NCI-H774 (cell line): ENCODE data around the gene EP400.
"Not testable (repeated sequence)": the region's sequence is repeated elsewhere in the genome, so short reads cannot be mapped to it uniquely, and the experiment has no call there.

Source experiments
- DNase-seq: peaks from one replicate; lab custom pipeline; 2025; lab: John Stamatoyannopoulos, UW

Gene EP400

DNA sequence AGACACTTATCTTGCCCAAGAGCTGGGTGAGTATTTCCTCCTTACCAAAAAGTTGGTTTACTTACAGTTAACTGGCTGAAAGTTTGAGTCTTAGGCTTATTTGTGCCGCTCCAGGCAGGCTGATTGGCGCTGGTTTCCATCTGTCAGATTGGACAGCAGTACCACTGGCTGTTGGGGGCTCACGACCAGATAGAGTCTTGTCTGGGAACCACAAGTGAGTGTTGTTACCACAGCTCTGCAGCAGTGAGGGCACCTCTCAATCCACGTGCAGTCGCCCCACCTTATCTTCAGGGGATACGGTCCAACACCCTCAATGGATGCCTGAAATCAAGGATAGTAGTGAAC lies 135.5 kb downstream of the EP400 start:
- DNase-seq, result no peak

DNA sequence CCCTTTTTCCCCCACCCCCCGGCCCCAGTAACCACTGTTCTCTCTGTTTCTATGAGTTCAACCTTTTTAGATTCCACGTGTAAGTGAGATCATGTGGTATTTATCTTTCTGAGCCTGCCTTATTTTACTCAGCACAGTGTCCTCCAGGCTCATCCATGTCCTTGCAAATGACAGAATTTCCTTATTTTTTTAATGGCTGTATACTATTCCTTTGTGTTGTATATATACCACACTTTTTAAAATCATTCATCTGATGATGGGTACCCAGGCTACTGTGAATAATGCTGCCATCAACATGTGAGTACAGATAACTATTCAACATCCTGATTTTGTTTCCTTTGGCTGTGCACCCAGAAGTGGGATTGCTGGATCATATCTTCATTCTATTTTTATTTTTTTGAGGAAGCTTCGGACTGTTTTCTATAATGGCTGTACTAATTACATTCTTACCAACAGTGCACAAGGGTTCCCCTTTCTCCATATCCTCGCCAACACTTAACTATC lies 139.7 kb downstream of the EP400 start:
- no peak for DNase-seq

DNA sequence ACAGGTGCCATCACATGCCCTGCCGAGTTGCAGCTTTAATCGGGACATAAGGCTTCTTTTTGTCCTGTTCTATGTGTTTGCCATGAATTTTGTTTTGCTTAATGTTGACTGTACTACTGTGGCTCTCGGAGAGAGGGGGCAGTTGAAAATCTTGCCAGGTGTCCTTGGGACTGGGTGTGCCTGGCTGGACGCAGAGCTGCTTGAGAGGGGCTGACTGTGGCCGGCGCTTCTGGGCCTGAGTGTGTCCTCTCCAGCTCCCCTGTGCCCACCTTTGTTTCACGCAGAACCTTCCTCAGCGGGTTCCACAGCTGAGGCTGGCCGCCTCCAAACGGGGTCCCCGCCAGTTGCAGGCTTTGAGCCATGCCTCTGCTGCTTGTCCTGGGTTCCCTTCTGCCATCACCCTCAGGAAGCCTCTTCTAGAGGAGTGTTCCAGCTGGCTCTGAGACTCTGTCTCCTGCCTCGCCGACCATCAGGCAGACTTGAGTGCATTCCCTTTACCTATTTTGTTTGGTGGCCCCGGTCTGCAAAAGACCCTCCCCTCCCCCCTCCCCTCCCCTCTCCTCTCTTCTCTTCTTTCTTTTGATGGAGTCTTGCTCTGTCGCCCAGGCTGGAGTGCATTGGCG lies 144.6 kb downstream of the EP400 start:
- DNase-seq, result no peak

DNA sequence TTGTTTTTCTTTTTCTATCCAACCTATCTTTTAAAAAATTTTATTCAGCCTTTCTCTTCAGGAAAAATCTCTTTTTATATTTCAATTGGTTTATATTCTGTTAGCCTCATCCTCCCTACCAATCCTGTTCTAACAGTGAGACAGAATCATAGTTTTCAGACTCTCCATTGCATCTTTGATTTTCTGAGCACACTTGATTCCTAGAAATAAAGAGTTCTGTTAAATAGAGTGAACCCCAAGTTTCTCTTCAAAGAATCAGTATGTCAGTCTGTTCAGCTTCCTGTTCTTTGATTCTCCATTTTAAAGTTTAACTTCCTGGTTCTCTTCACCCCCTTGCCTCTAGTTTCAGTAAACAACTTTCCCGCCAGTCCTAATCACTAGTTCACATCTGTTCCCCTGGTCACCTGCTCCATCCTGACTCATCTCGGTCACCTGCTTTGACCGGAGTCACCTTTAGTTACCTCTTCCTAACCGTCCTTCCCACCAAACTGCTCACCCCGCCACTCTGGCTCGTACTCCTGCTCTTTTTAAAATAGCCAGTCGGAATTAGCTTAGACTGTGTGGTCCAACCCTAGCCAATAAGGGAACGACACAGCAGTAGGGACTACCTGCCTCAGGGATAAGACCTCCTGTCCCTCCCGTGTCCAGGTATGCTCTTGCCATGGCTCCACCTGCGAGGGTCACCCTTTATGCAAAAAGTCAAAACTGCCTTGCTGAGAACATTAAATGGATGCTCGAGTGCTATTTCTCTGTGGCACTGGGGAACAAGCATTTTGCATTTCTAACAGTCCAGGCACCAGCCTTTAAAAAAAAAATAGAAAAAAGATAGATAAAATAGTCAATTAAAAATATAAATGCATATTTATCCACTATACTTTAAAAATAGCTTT lies 146.0 kb downstream of the EP400 start:
- no peak for DNase-seq

DNA sequence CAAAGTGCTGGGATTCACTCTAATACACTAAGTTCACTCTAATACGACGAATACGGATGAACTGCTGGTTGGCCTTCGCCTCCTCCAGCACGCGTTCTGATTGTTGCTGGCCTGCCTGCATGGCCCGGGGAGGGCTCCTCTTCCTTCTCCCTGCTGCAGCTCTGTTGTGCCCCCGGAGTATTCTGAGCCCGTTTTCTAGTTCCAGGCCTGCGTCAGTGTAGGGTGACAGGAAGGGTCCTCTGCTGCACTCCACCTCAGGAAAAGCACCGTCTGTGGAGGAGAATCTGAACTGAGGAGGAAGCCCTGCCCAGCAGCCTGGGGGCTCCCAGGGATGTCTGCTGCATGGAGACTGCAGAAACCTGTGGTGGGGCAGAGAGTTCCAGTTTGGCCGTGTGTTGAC lies 150.0 kb downstream of the EP400 start:
- DNase-seq, result no peak

DNA sequence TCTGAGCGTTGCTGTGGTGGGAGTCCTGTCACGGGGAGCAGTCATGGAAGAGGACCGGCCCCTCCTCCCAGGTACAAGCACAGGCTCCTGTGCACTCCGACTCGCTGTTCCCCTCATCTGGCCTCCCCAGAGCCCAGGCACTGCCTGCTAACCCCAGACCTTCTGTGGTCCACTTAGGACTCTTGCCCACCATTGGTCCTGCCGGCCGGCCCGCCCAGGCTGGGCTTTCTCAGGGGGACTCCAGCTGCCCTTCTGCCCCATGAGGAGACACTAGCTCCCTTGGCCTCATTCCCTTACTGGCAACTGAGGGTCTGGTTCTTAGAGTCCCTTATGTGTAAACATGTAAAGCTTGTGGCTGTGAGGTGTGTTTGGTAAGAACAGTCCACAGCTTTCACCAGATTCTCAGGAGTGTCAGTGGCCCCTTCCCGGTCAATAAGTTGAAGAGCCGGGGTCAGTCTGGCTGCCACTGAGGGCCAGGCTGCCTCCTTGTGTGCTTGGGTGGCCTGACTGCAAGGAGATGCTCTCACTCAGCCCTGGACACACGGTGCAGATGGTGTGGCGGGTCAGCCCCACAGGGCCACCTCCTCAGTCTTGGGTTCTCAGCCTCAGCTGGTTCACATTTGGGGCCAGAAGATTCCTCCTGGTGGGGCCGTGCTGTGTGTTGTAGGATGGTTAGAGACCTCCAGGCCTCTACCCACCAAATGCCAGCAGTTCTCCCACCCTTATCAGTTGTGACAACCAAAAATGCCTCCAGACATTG lies 150.7 kb downstream of the EP400 start:
- DNase-seq, result no peak

DNA sequence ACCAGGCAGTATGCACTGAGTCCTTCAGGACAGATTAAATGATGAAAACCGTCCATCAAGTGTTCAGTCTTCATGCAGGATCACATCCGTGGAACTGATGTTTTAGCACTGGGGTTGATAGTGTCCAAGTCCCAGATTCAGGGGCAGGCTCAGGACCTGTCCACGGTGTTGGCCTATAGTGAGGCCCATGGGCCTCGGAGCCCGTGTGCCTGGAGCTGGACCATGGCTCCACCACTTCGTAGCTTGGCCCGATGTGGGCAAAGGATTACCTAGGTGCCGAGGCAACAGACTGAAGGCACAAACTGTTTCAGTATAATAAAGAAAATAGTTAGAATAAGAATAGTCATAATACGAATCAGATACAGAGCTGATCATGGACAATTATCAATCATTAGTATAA lies 152.6 kb downstream of the EP400 start:
- no peak for DNase-seq

DNA sequence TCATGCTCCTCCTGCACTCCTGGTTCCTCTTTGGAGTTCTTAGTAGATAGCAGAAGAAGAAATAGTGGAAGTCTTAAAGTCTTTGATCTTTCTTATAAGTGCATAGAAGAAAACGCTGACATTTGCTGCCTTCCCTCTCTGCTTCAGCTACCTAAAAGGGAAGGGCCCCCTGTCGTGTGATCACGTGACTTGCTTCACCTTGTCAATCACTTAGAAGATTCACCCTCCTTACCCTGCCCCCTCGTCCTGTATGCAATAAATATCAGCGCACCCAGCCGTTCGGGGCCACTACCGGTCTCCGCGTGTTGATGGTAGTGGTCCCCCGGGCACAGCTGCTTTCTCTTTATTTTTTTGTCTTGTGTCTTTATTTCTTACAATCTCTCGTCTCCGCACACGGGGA lies 153.3 kb downstream of the EP400 start:
- DNase-seq, result not testable (repeated sequence)

DNA sequence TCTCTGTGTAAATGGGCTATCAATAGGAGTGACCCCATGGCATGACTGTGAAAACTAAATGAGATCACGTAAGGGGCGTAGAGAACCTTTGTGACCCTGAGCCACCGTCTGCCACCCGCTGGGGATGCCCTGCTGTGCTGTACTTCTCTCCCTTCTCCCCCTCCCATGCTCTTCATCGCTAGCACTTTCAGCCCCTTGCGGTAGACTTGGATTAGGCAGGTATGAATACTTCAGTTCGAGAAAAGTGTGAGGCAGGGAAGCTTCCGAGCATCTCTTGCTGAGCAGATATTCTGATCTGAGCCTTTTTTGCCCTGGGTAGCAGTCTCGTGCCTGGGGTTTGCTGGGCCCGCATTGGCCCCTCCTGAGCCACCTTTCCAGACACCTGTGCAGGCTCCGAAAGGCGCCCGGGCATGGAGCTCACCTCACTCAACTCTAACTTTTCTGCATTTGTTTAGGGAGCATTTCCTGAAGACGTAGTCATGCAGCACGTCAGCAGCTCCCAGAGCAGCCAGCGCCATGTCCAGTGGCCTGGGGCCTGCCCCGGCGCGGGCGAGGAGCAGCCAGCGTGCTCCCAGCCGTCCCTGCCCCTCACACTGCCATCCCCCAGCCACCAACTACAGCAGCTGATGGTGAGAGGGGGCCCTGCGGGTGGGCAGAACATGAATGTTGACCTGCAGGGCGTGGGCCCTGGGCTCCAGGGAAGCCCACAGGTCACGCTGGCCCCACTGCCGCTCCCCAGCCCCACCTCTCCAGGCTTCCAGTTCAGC lies 154.0 kb downstream of the EP400 start:
- no peak for DNase-seq

DNA sequence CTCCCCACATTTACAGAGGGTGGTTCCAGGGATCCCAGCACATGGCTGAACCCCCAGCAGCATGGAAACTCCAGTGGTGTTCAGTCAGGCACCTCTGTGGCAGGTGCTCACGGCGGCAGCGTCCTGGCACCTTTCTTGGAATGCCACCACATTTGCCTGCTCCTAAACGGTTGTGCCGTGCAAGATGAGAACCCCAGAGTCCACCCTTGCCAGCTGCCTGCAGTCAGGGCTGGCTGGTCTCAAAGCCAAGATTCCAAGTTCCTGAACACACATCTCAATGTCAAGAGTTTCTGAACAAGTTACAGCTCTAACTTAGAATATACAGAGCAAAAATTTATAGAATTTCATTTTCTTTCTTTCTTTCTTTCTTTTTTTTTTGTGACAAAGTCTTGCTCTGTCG lies 155.7 kb downstream of the EP400 start:
- no peak for DNase-seq

DNA sequence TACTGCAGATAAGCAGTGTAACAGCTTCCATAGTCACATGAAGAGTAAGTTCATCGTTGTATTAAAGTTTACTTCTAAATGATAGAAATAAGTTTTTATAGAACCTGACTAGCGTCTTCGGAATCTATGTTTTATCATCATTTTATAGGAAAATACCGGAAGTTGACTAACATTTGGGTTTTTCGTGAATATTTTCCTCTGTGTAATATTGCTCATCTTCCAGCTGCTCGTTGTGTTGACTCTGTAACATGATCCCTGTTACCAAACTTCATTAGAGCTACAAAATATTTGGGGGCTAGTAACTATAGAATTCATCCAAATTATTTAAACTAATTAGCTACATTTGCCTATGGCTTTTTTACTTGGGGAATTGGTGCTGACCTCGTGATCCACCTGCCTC lies 157.2 kb downstream of the EP400 start:
- no peak for DNase-seq

DNA sequence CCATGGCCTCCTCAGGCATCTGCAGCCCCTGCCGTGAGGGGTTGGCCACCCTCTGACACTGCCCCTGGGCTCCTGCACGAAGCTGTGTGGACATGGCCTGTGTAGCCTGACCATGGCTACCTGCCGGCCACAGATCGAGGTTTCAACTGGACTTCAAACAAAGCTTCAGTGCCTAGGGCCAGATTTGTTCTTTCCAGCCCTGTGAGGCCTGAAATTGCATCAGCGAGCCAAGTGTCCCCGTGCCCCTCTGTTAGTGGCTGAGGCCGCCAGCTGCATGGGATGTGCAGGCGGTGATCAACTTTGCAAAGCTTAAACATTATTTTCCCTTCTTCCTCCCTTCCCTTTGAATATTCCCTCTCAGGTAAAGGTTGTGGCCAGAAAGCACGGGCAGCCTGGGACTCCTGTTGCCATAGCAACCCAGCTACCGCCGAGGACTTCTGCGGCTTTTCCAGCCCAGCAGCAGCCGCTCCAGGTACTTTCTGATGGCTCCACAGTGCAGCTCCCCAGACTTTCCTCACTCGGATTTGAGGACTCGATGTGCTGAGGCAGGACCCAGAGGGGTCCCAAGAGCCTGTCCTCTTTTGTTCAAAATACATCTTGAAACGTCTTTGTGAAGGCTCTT lies 158.6 kb downstream of the EP400 start:
- DNase-seq, result no peak

DNA sequence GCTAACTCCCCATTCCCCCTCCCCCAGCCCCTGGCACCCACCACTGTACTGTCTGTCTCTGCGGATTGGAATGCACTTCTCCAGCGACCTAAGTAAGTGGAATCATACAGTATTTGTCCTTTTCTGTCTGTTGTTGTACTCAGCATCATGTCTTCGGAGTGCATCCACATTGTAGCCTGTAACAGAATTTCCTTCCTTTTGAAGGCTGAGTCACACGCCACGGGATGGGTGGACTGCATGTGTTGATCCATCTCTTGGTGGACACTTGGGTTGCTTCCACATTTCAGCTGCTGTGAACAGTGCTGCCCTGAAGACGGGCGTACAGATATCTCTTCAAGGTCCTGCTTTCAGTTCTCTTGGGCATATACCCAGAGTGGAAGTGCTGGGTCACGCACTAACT lies 160.0 kb downstream of the EP400 start:
- no peak for DNase-seq

DNA sequence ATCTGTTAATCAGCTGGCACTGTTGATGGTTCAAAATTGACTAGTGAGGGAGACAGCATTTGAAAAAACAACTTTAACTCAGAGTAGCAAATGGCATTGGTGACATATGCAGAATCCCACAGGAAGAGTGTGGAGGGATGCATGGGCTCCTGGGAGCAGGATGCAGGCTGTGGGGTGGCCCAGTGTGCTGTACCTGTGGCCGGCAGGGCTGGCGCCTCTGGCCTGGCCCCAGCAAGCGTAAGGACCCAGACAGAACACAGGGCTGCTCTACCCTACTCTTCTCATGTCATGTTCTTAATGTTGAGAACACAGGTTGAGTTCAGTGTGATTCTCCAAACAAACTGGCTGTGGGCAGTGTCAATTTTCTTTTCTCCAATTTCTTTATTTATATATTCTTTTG lies 160.9 kb downstream of the EP400 start:
- no peak for DNase-seq

DNA sequence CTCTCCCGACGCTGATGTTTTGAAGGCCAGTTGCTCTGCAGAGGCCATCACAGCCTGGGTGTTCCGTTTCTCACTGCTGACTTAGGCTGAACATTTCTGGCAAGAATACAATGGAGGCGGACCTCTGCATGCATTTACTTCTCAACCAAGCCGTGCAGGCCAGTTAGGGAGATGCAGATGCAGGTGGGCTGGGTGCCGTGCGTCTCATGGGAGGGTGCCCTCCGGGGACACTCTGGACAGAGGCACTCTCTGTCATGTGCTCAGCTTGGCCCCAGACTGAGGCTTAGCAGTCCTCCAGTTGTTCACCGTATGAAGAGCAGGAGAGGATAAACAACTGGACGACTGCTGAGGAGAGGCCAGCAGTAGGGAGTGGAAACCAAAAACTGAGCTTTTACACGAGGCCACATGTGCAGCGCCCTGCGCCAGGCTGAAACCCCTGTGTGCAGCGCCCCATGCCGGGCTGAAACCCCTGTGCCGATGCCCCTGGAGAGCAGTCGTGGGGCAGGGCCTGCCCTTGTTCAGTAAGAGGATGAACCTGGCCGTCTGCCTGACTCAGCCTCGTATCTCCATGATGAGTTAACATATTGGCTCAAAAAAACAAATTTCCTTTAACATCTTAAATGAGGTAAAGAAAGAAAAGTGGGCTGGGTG lies 162.0 kb downstream of the EP400 start:
- DNase-seq, result no peak

DNA sequence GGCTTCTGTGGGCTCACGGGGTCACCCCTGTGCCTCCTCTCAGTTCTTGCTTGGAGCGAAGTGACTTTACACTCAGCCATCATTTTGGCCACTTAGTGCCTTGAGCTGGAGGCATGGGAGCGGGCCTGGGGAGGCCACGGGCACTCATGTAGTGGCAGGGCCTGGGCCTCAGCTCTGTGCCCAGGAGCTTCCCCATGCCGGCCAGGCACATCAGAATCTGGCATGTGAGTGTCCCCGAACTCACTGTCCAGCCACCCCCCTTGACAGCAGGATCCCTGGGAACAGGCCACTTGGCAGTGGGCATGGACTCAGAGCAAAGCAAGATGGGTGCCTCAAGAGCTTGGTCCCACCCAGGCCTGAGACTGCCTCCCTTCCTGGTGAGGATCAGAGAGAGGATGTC lies 164.9 kb downstream of the EP400 start:
- no peak for DNase-seq

DNA sequence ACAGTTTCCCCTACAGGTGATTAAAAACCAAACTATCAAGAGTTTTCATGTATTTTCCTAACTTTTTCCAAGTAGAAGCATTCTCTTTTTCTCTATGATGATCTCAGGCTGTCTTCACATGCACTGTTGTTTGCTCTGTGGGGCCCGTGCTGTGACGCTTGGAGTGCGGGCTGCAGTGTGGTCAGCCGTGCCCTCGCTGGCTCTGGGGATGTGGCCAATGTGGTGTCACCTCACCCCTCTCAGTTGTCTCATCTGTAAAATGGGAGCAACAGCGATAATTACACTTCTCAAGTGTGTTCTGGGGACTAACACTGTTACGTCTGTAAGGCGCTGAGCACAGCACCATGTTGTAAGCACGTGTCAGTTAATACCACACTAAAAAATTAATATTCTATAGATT lies 165.8 kb downstream of the EP400 start:
- DNase-seq, result no peak

DNA sequence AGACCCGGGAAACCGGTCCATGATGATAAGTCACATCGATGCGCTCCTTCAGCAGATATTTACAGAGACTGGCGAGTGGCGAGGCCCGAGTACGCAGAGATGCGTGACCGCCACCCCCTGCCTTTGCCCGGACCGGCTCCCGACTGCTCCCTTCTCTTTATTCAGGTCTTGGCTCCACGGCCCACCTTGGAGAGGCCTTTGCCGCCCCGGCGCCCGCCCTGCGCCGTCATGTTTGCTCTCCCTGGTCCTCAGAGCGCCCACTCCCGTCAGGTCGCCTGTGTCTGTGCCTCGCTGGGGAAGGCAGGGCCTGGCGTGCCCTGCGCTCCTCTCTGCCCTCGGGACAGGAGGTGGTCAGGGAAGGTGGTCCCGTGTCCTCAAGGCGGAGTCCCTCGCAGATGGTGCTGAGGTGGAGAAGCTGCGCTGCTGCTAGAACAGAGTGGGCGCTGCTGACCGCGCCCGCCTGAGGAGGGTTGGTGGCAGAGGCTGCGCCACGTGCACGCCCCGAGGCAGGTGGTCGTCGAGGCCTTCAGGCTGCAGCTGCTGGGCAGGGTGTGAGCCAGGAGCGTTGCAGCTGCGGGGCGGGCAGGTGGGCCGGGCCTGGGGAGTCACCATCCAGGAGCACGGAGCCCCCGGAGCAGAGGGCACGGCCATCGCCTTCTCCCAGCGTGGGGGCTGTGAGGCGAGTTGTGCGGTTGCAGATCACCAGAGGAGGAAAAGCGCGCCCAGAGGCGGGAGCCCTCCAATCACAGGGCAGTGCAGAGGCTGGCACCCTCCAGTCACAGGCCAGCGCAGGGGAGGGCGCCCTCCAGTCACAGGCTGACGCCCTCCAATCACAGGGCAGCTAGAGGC lies 167.2 kb downstream of the EP400 start:
- no peak for DNase-seq

DNA sequence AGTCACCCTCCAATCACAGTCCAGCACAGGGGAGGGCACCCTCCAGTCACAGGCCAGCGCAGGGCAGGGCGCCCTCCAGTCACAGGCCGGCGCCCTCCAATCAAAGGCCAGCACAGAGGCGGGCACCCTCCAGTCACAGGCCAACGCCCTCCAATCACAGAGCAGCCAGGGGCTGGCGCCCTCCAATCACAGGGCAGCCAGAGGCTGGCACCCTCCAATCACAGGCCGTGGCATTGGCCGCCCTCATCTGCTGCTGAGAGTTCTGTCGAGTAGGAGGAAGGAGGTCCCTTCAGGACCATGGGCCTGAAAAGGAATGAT lies 167.8 kb downstream of the EP400 start:
- no peak for DNase-seq

DNA sequence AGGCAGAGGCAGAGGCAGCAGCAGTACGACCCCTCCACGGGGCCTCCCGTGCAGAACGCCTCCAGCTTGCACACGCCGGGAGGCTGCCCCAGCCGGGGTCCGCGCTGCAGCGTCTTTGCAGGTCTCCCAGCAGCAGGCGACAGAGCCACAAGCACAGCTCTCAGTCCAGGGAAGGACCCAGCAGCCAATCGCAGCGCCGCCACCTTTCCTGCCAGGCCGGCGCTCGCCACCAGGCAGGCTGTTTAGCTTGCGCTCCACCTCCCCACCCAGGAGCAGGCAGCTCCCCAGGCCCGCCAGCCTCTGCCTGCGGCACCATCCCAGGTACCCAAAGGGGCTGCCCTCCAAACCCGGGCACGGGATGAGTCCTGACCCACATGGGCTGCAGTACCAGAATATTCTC lies 169.1 kb downstream of the EP400 start:
- no peak for DNase-seq
